ENCODE measurements around the gene CREBBP.
"Not testable (repeated sequence)": the region's sequence is repeated elsewhere in the genome, so short reads cannot be mapped to it uniquely, and the experiment has no call there.

The CREBBP gene

GRCh38 chr16:3915426-3916260, 35.1 kb upstream of the CREBBP start:
- peaks cover 5% of the 10 kb centered on the region for H3K9me3 ChIP-seq (ENCODE audit: low read length)
- no peak overlapping the region for H3K9ac ChIP-seq (ENCODE audit: low read length)
- H3K27me3 ChIP-seq (ENCODE audit: insufficient read depth, low read length) = peaks cover 20% of the 10 kb centered on the region; the same call in 1 of the 2 replicates
- TF ChIP-seq EZH2 (IDR thresholded peaks at IDR 0.05; ENCODE audit: borderline replicate concordance, low read length) = no peak
- TF ChIP-seq, protein P1, sequence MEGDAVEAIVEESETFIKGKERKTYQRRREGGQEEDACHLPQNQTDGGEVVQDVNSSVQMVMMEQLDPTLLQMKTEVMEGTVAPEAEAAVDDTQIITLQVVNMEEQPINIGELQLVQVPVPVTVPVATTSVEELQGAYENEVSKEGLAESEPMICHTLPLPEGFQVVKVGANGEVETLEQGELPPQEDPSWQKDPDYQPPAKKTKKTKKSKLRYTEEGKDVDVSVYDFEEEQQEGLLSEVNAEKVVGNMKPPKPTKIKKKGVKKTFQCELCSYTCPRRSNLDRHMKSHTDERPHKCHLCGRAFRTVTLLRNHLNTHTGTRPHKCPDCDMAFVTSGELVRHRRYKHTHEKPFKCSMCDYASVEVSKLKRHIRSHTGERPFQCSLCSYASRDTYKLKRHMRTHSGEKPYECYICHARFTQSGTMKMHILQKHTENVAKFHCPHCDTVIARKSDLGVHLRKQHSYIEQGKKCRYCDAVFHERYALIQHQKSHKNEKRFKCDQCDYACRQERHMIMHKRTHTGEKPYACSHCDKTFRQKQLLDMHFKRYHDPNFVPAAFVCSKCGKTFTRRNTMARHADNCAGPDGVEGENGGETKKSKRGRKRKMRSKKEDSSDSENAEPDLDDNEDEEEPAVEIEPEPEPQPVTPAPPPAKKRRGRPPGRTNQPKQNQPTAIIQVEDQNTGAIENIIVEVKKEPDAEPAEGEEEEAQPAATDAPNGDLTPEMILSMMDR (IDR thresholded peaks at IDR 0.05; ENCODE audit: low read length) = no peak
- no peaks in the 10 kb centered on the region for H4K20me1 ChIP-seq (ENCODE audit: insufficient read depth, low read length)
- no peaks in the 10 kb centered on the region; the same call in 1 of the 2 replicates for H3K36me3 ChIP-seq (ENCODE audit: insufficient read depth, low read length)
- H3K4me3 ChIP-seq (ENCODE audit: low read depth, low read length, poor library complexity, severe bottlenecking) = no peak overlapping the region
- H3K9me2 ChIP-seq (ENCODE audit: low read depth, low read length) = no peaks in the 10 kb centered on the region
- H3K79me2 ChIP-seq (ENCODE audit: insufficient read depth, low read length) = no peaks in the 10 kb centered on the region
- H2AFZ ChIP-seq (ENCODE audit: low read length) = no peak overlapping the region
- H3K27ac ChIP-seq (ENCODE audit: low read depth, low read length, poor library complexity, severe bottlenecking) = no peak overlapping the region
- no peaks in the 10 kb centered on the region for H3F3A ChIP-seq (ENCODE audit: insufficient read depth, low read length)
- no peaks in the 10 kb centered on the region for H3K4me1 ChIP-seq (ENCODE audit: insufficient read depth, low read length, severe bottlenecking)
- no peak overlapping the region for H3K4me2 ChIP-seq (ENCODE audit: low read length)

GRCh38 chr16:3912897-3913296, 32.4 kb upstream of the CREBBP start:
- Histone ChIP-seq H2AFZ (ENCODE audit: low read length) (no peak overlapping the region), H3K27me3 (ENCODE audit: insufficient read depth, low read length) (peaks cover 9% of the 10 kb centered on the region; the same call in 1 of the 2 replicates), H3K36me3 (ENCODE audit: insufficient read depth, low read length) (no peaks in the 10 kb centered on the region; the same call in 1 of the 2 replicates), H3K9me3 (ENCODE audit: low read length) (no peaks in the 10 kb centered on the region), H3K4me1 (ENCODE audit: insufficient read depth, low read length, severe bottlenecking) (no peaks in the 10 kb centered on the region), H3F3A (ENCODE audit: insufficient read depth, low read length) (no peaks in the 10 kb centered on the region), H3K4me3 (ENCODE audit: low read depth, low read length, poor library complexity, severe bottlenecking) (no peak overlapping the region), H4K20me1 (ENCODE audit: insufficient read depth, low read length) (no peaks in the 10 kb centered on the region), H3K4me2 (ENCODE audit: low read length) (no peak overlapping the region), H3K79me2 (ENCODE audit: insufficient read depth, low read length) (no peaks in the 10 kb centered on the region), H3K9ac (ENCODE audit: low read length) (no peak overlapping the region), H3K27ac (ENCODE audit: low read depth, low read length, poor library complexity, severe bottlenecking) (no peak overlapping the region), H3K9me2 (ENCODE audit: low read depth, low read length) (no peaks in the 10 kb centered on the region)
- TF ChIP-seq EZH2 (IDR thresholded peaks at IDR 0.05; ENCODE audit: borderline replicate concordance, low read length) = no peak
- TF ChIP-seq, protein P1 (IDR thresholded peaks at IDR 0.05; ENCODE audit: low read length) = no peak

GRCh38 chr16:3912373-3912772, 31.9 kb upstream of the CREBBP start:
- H3K9me2 ChIP-seq (ENCODE audit: low read depth, low read length) = no peaks in the 10 kb centered on the region
- no peak overlapping the region for H3K4me3 ChIP-seq (ENCODE audit: low read depth, low read length, poor library complexity, severe bottlenecking)
- no peak overlapping the region for H3K9ac ChIP-seq (ENCODE audit: low read length)
- no peaks in the 10 kb centered on the region for H3K79me2 ChIP-seq (ENCODE audit: insufficient read depth, low read length)
- no peaks in the 10 kb centered on the region; the same call in 1 of the 2 replicates for H3K36me3 ChIP-seq (ENCODE audit: insufficient read depth, low read length)
- no peaks in the 10 kb centered on the region for H3K4me1 ChIP-seq (ENCODE audit: insufficient read depth, low read length, severe bottlenecking)
- no peaks in the 10 kb centered on the region for H4K20me1 ChIP-seq (ENCODE audit: insufficient read depth, low read length)
- H2AFZ ChIP-seq (ENCODE audit: low read length) = no peak overlapping the region
- TF ChIP-seq, protein P1 (IDR thresholded peaks at IDR 0.05; ENCODE audit: low read length) = no peak
- TF ChIP-seq EZH2 (IDR thresholded peaks at IDR 0.05; ENCODE audit: borderline replicate concordance, low read length) = no peak
- H3F3A ChIP-seq (ENCODE audit: insufficient read depth, low read length) = no peaks in the 10 kb centered on the region
- no peak overlapping the region for H3K4me2 ChIP-seq (ENCODE audit: low read length)
- no peaks in the 10 kb centered on the region for H3K9me3 ChIP-seq (ENCODE audit: low read length)
- H3K27ac ChIP-seq (ENCODE audit: low read depth, low read length, poor library complexity, severe bottlenecking) = no peak overlapping the region
- peaks cover 6% of the 10 kb centered on the region; the same call in 1 of the 2 replicates for H3K27me3 ChIP-seq (ENCODE audit: insufficient read depth, low read length)

- not testable (repeated sequence) for H3K9me2 ChIP-seq (ENCODE audit: low read depth, low read length); H3K79me2 ChIP-seq (ENCODE audit: insufficient read depth, low read length); H4K20me1 ChIP-seq (ENCODE audit: insufficient read depth, low read length); H3K27ac ChIP-seq (ENCODE audit: low read depth, low read length, poor library complexity, severe bottlenecking); H3K36me3 ChIP-seq (ENCODE audit: insufficient read depth, low read length); H3K4me1 ChIP-seq (ENCODE audit: insufficient read depth, low read length, severe bottlenecking); H2AFZ ChIP-seq (ENCODE audit: low read length); H3K27me3 ChIP-seq (ENCODE audit: insufficient read depth, low read length); H3F3A ChIP-seq (ENCODE audit: insufficient read depth, low read length); H3K4me3 ChIP-seq (ENCODE audit: low read depth, low read length, poor library complexity, severe bottlenecking); H3K9me3 ChIP-seq (ENCODE audit: low read length); H3K9ac ChIP-seq (ENCODE audit: low read length); H3K4me2 ChIP-seq (ENCODE audit: low read length)
Observed at GRCh38 chr16:3911741-3912140, 31.2 kb upstream of the CREBBP start.
